ENCODE data around the gene ERC2. TPM values are rescaled to one million over a fixed set of nuclear protein-coding genes. Genes with fewer than 3 reads are reported as not detected.
A peak's percentile ranks its signal among the peaks of the same experiment; 100 is the strongest.

ERC2 gene
- polyA plus RNA-seq, 2 of the 4 experiments (the other 2 are of a cell fraction), result 0.16 TPM; not detected in 1

- 6% methylated on average over 3 of the region's 52 CpGs for WGBS (ENCODE audit: missing lambda C conversion rate)
- Histone ChIP-seq H3K4me3 (peak within 1 kb of the TSS; percentile 65), H3K9me3 (no peaks in the 10 kb centered on the region), H3K27ac (peak within 1 kb of the TSS; percentile 51 to 81; a peak in 4 of 6 replicates), H3K4me2 (peak within 1 kb of the TSS; percentile 97), H3K4me1 (peaks cover 4% of the 10 kb centered on the region; the same call in 1 of the 3 replicates)
- TF ChIP-seq HDAC2 (IDR thresholded peaks at IDR 0.05), result 0 out of 2 replicates have a peak, but pooled peaks have one; percentile 18
- no peak for TF ChIP-seq EHMT2 (IDR thresholded peaks at IDR 0.05; ENCODE audit: low read depth)
- CTCF ChIA-PET, result interaction anchor here (0.7 to 1.7 kb wide), 6 partner anchors 9 to 768 kb away, joined by 3 to 5 read pairs (median 3); no protein-coding TSS in a partner anchor
- peak; percentile 60 to 64 for ATAC-seq
- POLR2A ChIA-PET, result no interaction called here
- DNase-seq (ENCODE audit: low read depth in 1 of 2, low spot score in 1 of 2), result peak in 1 of 2 experiments; percentile 41
- FAIRE-seq, result no peak
Measured at GRCh38 chr3:55486857-55487380, 981.3 kb downstream of the ERC2 start, which contains the start of gene WNT5A. TSS of gene WNT5A (minus strand) at chr3:55487306. CDS start at chr3:55486985, 321 bp downstream.

DNA sequence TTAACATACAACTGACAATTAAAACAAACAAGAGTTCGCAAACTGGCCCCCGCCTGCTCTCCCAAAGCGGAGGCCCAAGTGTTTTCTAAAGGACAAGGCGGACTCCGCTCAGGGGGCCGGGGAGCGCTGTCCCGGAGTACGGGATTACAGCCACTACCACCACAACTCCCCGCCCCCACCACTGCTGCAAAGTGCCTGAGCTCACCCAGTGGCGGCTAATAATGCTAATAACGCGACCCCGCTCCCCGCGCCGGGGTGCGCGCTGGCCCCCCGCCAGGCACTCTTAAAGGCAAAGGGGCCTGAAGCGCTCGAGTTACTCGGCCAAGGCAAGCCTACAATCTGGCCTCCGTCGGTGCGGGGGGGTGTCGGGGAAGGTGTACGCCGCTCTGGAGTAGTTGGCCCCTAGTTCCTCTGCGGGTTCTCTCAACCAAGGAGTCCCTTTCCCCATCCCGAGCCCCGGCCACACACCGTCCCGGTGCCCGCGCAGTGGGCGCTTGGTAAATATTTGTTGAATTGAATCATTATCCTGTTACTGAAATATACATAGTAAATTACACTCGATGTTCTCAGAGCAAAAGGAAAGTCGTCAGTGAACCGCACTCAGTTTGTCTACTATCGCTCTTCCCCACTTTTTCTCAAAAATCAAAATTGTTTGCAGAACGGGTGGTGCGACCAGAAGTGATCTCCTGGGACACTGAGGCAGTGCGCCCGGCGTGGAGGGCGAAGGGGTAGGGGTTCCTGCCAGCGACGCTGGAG is 982.0 kb downstream of the ERC2 start:
- FAIRE-seq (no peak), ATAC-seq (no peak), DNase-seq (ENCODE audit: low read depth in 1 of 2, low spot score in 1 of 2) (no peak)
- Histone ChIP-seq H3K4me2 (peak overlapping the region; percentile 97), H3K4me1 (peaks cover 4% of the 10 kb centered on the region; the same call in 1 of the 3 replicates), H3K9me3 (no peaks in the 10 kb centered on the region), H3K27ac (no peak overlapping the region), H3K4me3 (peak overlapping the region; percentile 65)
- ChIA-PET CTCF (interaction anchor here (1.2 to 1.7 kb wide), 3 partner anchors 9 to 615 kb away, joined by 3 to 5 read pairs (median 4); no protein-coding TSS in a partner anchor), POLR2A (no interaction called here)
- 26% methylated on average over 28 of the region's 49 CpGs for WGBS (ENCODE audit: missing lambda C conversion rate)
- TF ChIP-seq HMGXB4 (CRISPR knock-in tag; IDR thresholded peaks at IDR 0.05; ENCODE audit: borderline replicate concordance), result no peak
- no peak for TF ChIP-seq SMC3 (IDR thresholded peaks at IDR 0.05)
- no peak for TF ChIP-seq FOSL2 (IDR thresholded peaks at IDR 0.05)
- TF ChIP-seq FOSL2 (CRISPR knock-in tag; IDR thresholded peaks at IDR 0.05), result no peak
- TF ChIP-seq NR3C1 (IDR thresholded peaks at IDR 0.05), result no peak
- TF ChIP-seq BCL3 (IDR thresholded peaks at IDR 0.05), result no peak
- TF ChIP-seq TP53 (CRISPR knock-in tag; IDR thresholded peaks at IDR 0.05), result no peak
- no peak for TF ChIP-seq POLR2AphosphoS2 (conservative IDR thresholded peaks at IDR 0.05; ENCODE audit: low read length)
- TF ChIP-seq EHF (CRISPR knock-in tag; IDR thresholded peaks at IDR 0.05), result no peak
- TF ChIP-seq MYC (IDR thresholded peaks at IDR 0.05; ENCODE audit: borderline replicate concordance, low read length), result no peak
- no peak for TF ChIP-seq CEBPB (IDR thresholded peaks at IDR 0.05)
- no peak for TF ChIP-seq REST (IDR thresholded peaks at IDR 0.05)
- no peak for TF ChIP-seq KDM1A (IDR thresholded peaks at IDR 0.05; ENCODE audit: low read depth)
- TF ChIP-seq NPAS2 (CRISPR knock-in tag; IDR thresholded peaks at IDR 0.05; ENCODE audit: borderline replicate concordance), result no peak
- TF ChIP-seq GATA3 (IDR thresholded peaks at IDR 0.05; ENCODE audit: borderline replicate concordance), result no peak
- TF ChIP-seq, protein P1, sequence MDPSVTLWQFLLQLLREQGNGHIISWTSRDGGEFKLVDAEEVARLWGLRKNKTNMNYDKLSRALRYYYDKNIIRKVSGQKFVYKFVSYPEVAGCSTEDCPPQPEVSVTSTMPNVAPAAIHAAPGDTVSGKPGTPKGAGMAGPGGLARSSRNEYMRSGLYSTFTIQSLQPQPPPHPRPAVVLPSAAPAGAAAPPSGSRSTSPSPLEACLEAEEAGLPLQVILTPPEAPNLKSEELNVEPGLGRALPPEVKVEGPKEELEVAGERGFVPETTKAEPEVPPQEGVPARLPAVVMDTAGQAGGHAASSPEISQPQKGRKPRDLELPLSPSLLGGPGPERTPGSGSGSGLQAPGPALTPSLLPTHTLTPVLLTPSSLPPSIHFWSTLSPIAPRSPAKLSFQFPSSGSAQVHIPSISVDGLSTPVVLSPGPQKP (IDR thresholded peaks at IDR 0.05; ENCODE audit: low read depth, low read length), result no peak
- TF ChIP-seq MAZ (IDR thresholded peaks at IDR 0.05; ENCODE audit: borderline replicate concordance, low read depth, low read length), result no peak
- TF ChIP-seq NFE2L2 (conservative IDR thresholded peaks at IDR 0.05; ENCODE audit: low read length), result no peak
- no peak for TF ChIP-seq POLR2A (IDR thresholded peaks at IDR 0.05; ENCODE audit: low read length)
- TF ChIP-seq JUNB (IDR thresholded peaks at IDR 0.05), result no peak
- no peak for TF ChIP-seq HOXA7 (CRISPR knock-in tag; IDR thresholded peaks at IDR 0.05)
